ENCODE data around the gene UQCR10.

DNA sequence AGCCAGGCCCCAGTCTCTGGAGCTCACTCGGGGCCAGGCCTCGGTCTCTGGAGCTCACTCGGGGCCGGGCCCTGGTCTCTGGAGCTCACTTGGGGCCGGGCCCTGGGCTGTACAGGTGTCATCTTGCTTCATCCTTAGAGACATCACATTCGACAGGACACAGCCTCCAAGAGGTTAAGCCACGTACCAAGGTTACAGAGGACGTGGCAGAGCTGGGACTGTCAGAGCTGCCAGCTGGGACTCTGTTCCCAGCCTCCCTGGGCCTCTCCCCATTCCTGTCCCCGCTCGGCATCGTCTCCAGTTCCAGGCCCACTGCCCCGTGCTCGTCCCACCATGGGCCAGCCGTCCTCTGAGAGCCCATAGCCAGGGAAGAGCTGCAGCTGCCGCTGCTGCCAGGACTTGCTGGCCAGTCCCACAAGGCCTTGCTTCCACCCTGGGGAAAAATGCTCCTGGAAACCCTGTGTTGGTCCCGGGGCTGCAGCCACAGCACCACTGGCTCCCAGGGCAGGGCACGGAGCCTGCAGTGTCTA, 27.8 kb upstream of the UQCR10 start:
- TF ChIP-seq, protein P1, sequence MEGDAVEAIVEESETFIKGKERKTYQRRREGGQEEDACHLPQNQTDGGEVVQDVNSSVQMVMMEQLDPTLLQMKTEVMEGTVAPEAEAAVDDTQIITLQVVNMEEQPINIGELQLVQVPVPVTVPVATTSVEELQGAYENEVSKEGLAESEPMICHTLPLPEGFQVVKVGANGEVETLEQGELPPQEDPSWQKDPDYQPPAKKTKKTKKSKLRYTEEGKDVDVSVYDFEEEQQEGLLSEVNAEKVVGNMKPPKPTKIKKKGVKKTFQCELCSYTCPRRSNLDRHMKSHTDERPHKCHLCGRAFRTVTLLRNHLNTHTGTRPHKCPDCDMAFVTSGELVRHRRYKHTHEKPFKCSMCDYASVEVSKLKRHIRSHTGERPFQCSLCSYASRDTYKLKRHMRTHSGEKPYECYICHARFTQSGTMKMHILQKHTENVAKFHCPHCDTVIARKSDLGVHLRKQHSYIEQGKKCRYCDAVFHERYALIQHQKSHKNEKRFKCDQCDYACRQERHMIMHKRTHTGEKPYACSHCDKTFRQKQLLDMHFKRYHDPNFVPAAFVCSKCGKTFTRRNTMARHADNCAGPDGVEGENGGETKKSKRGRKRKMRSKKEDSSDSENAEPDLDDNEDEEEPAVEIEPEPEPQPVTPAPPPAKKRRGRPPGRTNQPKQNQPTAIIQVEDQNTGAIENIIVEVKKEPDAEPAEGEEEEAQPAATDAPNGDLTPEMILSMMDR (IDR thresholded peaks at IDR 0.05): no peak
- TF ChIP-seq POLR2A (IDR thresholded peaks at IDR 0.05): no peak
- no peak for TF ChIP-seq POLR2AphosphoS5 (IDR thresholded peaks at IDR 0.05)

Measured in sigmoid colon (tissue), 4 donors.